HepG2 (cell line): ENCODE results near the gene RABGGTB. TPM values are rescaled to one million over a fixed set of nuclear protein-coding genes. Genes with fewer than 3 reads are reported as not detected.

Source experiments
- HNF4G ChIP-seq, 2 experiments: sonication (generic) in 1 of 2; formaldehyde crosslinking in 1 of 2; IDR thresholded peaks; 2 replicates each; pipeline versions ENCODE4 v1.4.0 to v1.6.1; 2011 to 2020; ENCODE audit warnings: borderline replicate concordance in 2 of 2, low read depth in 2 of 2, mild to moderate bottlenecking in 2 of 2, low read length in 1 of 2, missing genetic modification reagents in 1 of 2, moderate library complexity in 1 of 2
- KLF11 ChIP-seq: IDR thresholded peaks from 2 replicates; pipeline ENCODE4 v1.6.1; 2016; ENCODE audit warnings: missing compliant biosample characterization
- NR1H2 ChIP-seq: sonication (generic); formaldehyde crosslinking; IDR thresholded peaks from 2 replicates; pipeline ENCODE4 v1.8.1; 2022; ENCODE audit warnings: low read depth, missing genetic modification reagents, borderline replicate concordance
- NR2C2 ChIP-seq: sonication (generic); formaldehyde crosslinking; IDR thresholded peaks from 2 replicates; pipeline ENCODE4 v1.4.0; 2020; ENCODE audit warnings: missing genetic modification reagents, mild to moderate bottlenecking, moderate library complexity, borderline replicate concordance
- POLR2G ChIP-seq: fragments of 200-400 bp; formaldehyde crosslinking; IDR thresholded peaks from 2 replicates; pipeline ENCODE4 v1.6.1; 2018; ENCODE audit warnings: mild to moderate bottlenecking, low read depth, low read length, moderate library complexity
- PRMT3 ChIP-seq: sonication (generic); formaldehyde crosslinking; IDR thresholded peaks from 2 replicates; pipeline ENCODE4 v1.8.1; 2022; ENCODE audit warnings: low read depth, mild to moderate bottlenecking, moderate library complexity, missing genetic modification reagents, borderline replicate concordance
- SATB2 ChIP-seq: sonication (generic); formaldehyde crosslinking; IDR thresholded peaks from 2 replicates; pipeline ENCODE4 v1.5.0; 2020; ENCODE audit warnings: missing genetic modification reagents
- SRF ChIP-seq: IDR thresholded peaks from 2 replicates; pipeline ENCODE4 v1.6.1; 2011; ENCODE audit warnings: mild to moderate bottlenecking, low read depth, low read length, moderate library complexity
- ZBTB3 ChIP-seq: sonication (generic); formaldehyde crosslinking; IDR thresholded peaks from 2 replicates; pipeline ENCODE4 v1.4.0; 2020; ENCODE audit warnings: low read depth, mild to moderate bottlenecking, moderate library complexity, missing genetic modification reagents, borderline replicate concordance
- ZFP41 ChIP-seq: sonication (generic); formaldehyde crosslinking; IDR thresholded peaks from 2 replicates; pipeline ENCODE4 v1.4.0; 2020; ENCODE audit warnings: mild to moderate bottlenecking, missing genetic modification reagents, borderline replicate concordance
- ZNF17 ChIP-seq: sonication (generic); formaldehyde crosslinking; IDR thresholded peaks from 2 replicates; pipeline ENCODE4 v1.5.0; 2020; ENCODE audit warnings: mild to moderate bottlenecking, missing genetic modification reagents
- ZNF326 ChIP-seq: sonication (generic); formaldehyde crosslinking; IDR thresholded peaks from 2 replicates; pipeline ENCODE4 v1.4.0; 2020; ENCODE audit warnings: missing genetic modification reagents, borderline replicate concordance
- ZNF775 ChIP-seq: sonication (generic); formaldehyde crosslinking; IDR thresholded peaks from 2 replicates; pipeline ENCODE4 v1.4.0; 2020; ENCODE audit warnings: missing genetic modification reagents, mild to moderate bottlenecking, moderate library complexity, borderline replicate concordance
- polyA plus RNA-seq, 8 experiments: library from polyadenylated mRNA; depleted of rRNA in 3 of 8; stranded (reverse) in 7 of 8; unstranded in 1 of 8; fragments of >200 nt; fragmentation: Illumina TruSeq in 4 of 8; extraction: Trizol in 4 of 8; gene quantifications; 2 replicates each; pipeline versions ENCODE4 v1.2.1 to v1.2.3, GENCODE V29; 2011 to 2016; ENCODE audit warnings: low read depth in 4 of 8, missing spikeins in 1 of 8, mixed read lengths in 1 of 8; ENCODE audit not compliant: insufficient read depth in 1 of 8
- total RNA-seq, 5 experiments: library from RNA; depleted of rRNA; stranded (reverse); fragments of >200 nt; fragmentation: Illumina TruSeq; extraction: Trizol; gene quantifications; 2 replicates each; pipeline ENCODE4 v1.2.3, GENCODE V29; 2016; ENCODE audit warnings: low read depth in 1 of 5
- TF ChIP-seq, protein P1 (sequence below): fragments of 450-650 bp; IDR thresholded peaks from 2 replicates; pipeline ENCODE4 v1.6.1; 2017; ENCODE audit warnings: mild to moderate bottlenecking
- TF ChIP-seq, protein P2 (sequence below): sonication (generic); formaldehyde crosslinking; IDR thresholded peaks from 2 replicates; pipeline ENCODE4 v1.8.1; 2023; ENCODE audit warnings: mild to moderate bottlenecking, inconsistent platforms, moderate library complexity, missing genetic modification reagents, borderline replicate concordance
- TF ChIP-seq, protein P3 (sequence below): IDR thresholded peaks from 2 replicates; pipeline ENCODE4 v1.6.1; 2012; ENCODE audit warnings: low read length, improper control_type of control experiment
- TF ChIP-seq, protein P4 (sequence below): sonication (generic); formaldehyde crosslinking; IDR thresholded peaks from 2 replicates; pipeline ENCODE4 v1.8.1; 2023; ENCODE audit warnings: mild to moderate bottlenecking, moderate library complexity, missing genetic modification reagents

Gene RABGGTB
- total and polyA plus RNA-seq, 2 of the 13 experiments (the other 11 are each of a cell fraction or from before 2014, with no cell fraction given) = 185 to 290 TPM

DNA sequence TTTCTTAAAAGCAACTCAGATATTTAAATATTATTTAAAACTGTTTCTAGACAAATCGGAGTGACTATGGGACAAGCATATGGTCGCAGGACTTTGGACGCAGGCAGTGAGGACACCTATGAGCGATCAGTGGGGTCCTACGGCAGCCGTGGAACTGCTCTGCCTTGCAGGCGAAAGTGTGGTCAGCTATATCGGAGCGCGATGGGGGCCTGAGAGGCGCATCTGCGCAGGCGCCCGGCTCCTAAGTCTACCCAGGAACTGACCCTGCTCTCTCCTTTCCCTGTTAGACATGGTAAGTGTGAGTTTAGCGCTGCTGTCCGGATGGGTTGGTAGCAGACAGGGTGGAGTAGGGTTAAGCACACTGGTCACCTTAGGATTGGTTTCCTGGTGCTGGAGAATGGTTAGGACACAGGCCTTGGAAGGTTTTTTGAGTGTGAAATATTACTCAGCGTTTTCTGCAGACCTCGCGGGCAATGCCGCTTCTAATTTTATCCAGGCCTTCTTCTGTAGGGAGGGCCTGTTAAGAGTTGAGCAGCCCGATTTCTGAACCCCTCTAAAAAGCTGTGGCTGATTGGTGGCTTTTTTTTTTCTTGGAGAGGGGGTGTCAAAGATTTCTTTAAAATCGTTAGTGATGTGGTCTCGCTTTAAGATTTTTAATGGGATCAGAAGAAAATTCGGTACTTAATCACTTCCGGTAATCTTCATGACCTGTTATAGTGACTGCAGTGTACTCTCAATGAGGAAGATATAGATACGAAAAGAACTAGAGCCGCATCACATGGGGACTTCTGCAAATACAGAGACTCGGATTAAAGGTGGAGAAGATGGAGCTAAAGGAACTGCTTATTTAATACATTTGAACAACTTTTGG is at the start of gene RABGGTB (continued):
- TF ChIP-seq ZNF775 (CRISPR knock-in tag) = no peak; the same call in 1 of the 2 replicates
- TF ChIP-seq NR1H2 (CRISPR knock-in tag) = no peak
- TF ChIP-seq, protein P1, sequence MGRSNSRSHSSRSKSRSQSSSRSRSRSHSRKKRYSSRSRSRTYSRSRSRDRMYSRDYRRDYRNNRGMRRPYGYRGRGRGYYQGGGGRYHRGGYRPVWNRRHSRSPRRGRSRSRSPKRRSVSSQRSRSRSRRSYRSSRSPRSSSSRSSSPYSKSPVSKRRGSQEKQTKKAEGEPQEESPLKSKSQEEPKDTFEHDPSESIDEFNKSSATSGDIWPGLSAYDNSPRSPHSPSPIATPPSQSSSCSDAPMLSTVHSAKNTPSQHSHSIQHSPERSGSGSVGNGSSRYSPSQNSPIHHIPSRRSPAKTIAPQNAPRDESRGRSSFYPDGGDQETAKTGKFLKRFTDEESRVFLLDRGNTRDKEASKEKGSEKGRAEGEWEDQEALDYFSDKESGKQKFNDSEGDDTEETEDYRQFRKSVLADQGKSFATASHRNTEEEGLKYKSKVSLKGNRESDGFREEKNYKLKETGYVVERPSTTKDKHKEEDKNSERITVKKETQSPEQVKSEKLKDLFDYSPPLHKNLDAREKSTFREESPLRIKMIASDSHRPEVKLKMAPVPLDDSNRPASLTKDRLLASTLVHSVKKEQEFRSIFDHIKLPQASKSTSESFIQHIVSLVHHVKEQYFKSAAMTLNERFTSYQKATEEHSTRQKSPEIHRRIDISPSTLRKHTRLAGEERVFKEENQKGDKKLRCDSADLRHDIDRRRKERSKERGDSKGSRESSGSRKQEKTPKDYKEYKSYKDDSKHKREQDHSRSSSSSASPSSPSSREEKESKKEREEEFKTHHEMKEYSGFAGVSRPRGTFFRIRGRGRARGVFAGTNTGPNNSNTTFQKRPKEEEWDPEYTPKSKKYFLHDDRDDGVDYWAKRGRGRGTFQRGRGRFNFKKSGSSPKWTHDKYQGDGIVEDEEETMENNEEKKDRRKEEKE = no peak
- TF ChIP-seq SATB2 (CRISPR knock-in tag) = no peak
- peak; percentile 41; the same call in 1 of the 2 replicates for TF ChIP-seq KLF11 (CRISPR knock-in tag)
- TF ChIP-seq ZBTB3 (CRISPR knock-in tag) = no peak
- TF ChIP-seq SRF = no peak
- peak; percentile 64 for TF ChIP-seq NR2C2 (CRISPR knock-in tag)
- TF ChIP-seq HNF4G (IDR thresholded peaks at IDR 0.05; ENCODE audit: borderline replicate concordance, low read depth, low read length) = peak; percentile 87
- TF ChIP-seq HNF4G (CRISPR knock-in tag; IDR thresholded peaks at IDR 0.05; ENCODE audit: borderline replicate concordance, low read depth) = peak; percentile 83; the same call in 1 of the 2 replicates
- TF ChIP-seq ZNF17 (CRISPR knock-in tag) = no peak
- TF ChIP-seq PRMT3 (CRISPR knock-in tag) = no peak
- no peak for TF ChIP-seq ZFP41 (CRISPR knock-in tag)
- TF ChIP-seq, protein P2, sequence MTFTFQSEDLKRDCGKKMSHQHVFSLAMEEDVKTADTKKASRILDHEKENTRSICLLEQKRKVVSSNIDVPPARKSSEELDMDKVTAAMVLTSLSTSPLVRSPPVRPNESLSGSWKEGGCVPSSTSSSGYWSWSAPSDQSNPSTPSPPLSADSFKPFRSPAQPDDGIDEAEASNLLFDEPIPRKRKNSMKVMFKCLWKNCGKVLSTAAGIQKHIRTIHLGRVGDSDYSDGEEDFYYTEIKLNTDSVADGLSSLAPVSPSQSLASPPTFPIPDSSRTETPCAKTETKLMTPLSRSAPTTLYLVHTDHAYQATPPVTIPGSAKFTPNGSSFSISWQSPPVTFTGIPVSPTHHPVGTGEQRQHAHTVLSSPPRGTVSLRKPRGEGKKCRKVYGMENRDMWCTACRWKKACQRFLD = 0 out of 2 replicates have a peak, but pooled peaks have one; percentile 45
- TF ChIP-seq POLR2G = peak; percentile 99
- TF ChIP-seq, protein P3, sequence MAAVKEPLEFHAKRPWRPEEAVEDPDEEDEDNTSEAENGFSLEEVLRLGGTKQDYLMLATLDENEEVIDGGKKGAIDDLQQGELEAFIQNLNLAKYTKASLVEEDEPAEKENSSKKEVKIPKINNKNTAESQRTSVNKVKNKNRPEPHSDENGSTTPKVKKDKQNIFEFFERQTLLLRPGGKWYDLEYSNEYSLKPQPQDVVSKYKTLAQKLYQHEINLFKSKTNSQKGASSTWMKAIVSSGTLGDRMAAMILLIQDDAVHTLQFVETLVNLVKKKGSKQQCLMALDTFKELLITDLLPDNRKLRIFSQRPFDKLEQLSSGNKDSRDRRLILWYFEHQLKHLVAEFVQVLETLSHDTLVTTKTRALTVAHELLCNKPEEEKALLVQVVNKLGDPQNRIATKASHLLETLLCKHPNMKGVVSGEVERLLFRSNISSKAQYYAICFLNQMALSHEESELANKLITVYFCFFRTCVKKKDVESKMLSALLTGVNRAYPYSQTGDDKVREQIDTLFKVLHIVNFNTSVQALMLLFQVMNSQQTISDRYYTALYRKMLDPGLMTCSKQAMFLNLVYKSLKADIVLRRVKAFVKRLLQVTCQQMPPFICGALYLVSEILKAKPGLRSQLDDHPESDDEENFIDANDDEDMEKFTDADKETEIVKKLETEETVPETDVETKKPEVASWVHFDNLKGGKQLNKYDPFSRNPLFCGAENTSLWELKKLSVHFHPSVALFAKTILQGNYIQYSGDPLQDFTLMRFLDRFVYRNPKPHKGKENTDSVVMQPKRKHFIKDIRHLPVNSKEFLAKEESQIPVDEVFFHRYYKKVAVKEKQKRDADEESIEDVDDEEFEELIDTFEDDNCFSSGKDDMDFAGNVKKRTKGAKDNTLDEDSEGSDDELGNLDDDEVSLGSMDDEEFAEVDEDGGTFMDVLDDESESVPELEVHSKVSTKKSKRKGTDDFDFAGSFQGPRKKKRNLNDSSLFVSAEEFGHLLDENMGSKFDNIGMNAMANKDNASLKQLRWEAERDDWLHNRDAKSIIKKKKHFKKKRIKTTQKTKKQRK = no peak
- TF ChIP-seq ZNF326 (CRISPR knock-in tag) = no peak
- TF ChIP-seq, protein P4, sequence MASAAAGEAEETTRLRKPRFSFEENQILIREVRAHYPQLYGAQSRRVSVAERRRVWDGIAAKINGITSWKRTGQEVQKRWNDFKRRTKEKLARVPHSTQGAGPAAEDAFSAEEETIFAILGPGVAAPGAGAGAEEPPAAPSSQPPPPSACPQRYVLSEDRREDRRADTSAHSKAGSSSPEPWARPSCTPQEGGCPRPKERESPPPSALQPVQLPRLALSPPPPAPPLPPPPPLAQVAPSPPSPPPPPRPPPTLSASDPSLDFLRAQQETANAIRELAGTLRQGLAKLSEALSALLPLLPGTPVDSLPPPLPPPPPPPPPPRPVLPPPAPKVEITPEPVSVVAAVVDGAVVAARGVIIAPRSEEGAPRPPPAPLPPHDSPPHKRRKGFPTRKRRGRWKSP (CRISPR knock-in tag) = no peak
